Activated naive CD8-positive, alpha-beta T cell treated with anti-CD3 and anti-CD28 coated beads, Interleukin-2, amount 10 ng/mL, durations not matched to agents 7 days and 5 days (primary cell): ENCODE data around the gene STK10. TPM values are rescaled to one million over a fixed set of nuclear protein-coding genes. Genes with fewer than 3 reads are reported as not detected.
A peak's percentile ranks its signal among the peaks of the same experiment; 100 is the strongest.

Experiments
- ATAC-seq: fragments of 150-1000 bp; cut with Tn5 transposase; one replicate; pipeline ENCODE4 v1.10.0; 2021; ENCODE audit warnings: low read depth, moderate library complexity
- POLR2A ChIA-PET: fragments of 350-600 bp; sonication (Branson Sonifier 250); formaldehyde crosslinking; loops from one replicate; lab custom pipeline; 2021; ENCODE audit warnings: antibody characterized with exemption; lab: Charles Lee
- DNase-seq: peaks from one replicate; pipeline ENCODE4 v3.0.0; 2021
- H3K27ac Mint-ChIP-seq: one replicate; pipeline ENCODE4 v1.8.0; 2022; ENCODE audit warnings: mild to moderate bottlenecking, mixed read lengths
- H3K27me3 Mint-ChIP-seq: one replicate; pipeline ENCODE4 v1.8.0; 2022; ENCODE audit warnings: mild to moderate bottlenecking, moderate library complexity, mixed read lengths
- H3K36me3 Mint-ChIP-seq: one replicate; pipeline ENCODE4 v1.8.0; 2021; ENCODE audit warnings: mild to moderate bottlenecking, mixed read lengths
- H3K4me1 Mint-ChIP-seq: one replicate; pipeline ENCODE4 v1.8.0; 2021; ENCODE audit warnings: mixed read lengths
- H3K4me3 Mint-ChIP-seq: one replicate; pipeline ENCODE4 v1.8.0; 2022; ENCODE audit warnings: mild to moderate bottlenecking, moderate library complexity, mixed read lengths
- H3K9me3 Mint-ChIP-seq: one replicate; pipeline ENCODE4 v1.8.0; 2021; ENCODE audit warnings: mixed read lengths
- total RNA-seq, 2 experiments: library from RNA; stranded (reverse); gene quantifications; one replicate each; pipeline ENCODE4 v1.2.3, GENCODE V29; 2021

The STK10 gene
- total RNA-seq, 2 experiments from 2014 or later: 319 to 320 TPM

DNA sequence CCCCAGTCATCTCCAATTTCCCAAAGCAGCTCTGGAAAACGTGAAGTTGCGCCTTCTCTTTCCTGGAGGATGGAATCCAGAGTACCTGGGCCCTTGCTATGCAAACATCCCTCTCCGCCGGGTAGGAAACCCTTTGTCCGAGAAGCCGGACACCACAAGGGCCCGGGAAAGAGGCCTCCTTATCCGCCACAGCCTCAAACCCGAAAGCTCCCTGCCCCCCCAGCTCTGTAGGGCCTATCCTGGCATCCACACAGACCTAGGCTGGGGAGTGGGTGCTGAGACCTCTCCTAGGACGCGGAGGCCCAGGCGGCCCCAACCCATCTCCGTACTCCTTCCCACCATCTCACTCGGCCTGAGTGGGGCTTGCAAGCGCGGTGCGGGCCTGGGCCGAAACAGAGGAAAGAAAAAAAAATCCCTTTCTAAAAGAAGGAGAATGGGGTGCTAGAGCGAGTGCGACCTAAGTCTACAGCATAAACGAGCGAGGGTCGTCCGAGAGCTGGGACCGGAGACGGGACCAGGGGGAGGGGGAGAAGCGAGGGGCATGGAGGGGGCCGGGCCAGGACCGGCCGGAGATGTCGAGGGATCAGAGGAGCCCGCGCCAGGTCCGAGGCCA, 182.2 kb downstream of the STK10 start:
- peak overlapping the region; percentile 86 for H3K4me3 Mint-ChIP-seq
- peaks cover 45% of the 10 kb centered on the region for H3K4me1 Mint-ChIP-seq
- H3K27me3 Mint-ChIP-seq: no peaks in the 10 kb centered on the region
- H3K36me3 Mint-ChIP-seq: peaks cover 5% of the 10 kb centered on the region
- POLR2A ChIA-PET: interaction anchor here (0.8 to 2.5 kb wide), 12 partner anchors 10 to 618 kb away, joined by 3 to 24 read pairs (median 6); partner anchors contain the start of genes NPM1 and STK10
- H3K27ac Mint-ChIP-seq: peak overlapping the region; percentile 96
- peak; percentile 0 for ATAC-seq
- DNase-seq: peak; percentile 57
- H3K9me3 Mint-ChIP-seq: no peaks in the 10 kb centered on the region

DNA sequence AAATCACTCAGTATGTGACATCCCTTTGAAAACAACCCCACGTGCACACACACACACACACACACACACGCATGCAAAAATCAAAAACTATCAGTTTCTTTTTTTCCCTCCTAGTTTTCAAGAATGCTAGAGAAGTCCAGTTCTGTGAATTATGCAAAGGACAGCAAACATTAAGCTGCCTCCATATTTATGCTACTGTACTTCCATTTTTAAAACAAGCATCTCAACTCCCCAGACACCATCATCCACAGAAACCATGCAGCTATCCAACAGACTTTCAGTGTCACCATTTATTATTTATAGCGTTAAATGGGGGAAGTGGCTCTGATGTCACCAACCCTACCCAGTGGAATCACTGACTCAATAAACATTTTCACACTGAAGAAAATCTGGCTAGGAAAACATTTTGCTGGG, 183.2 kb downstream of the STK10 start:
- Mint-ChIP-seq H3K27ac (peak overlapping the region; percentile 96), H3K36me3 (peaks cover 12% of the 10 kb centered on the region), H3K9me3 (peaks cover 3% of the 10 kb centered on the region), H3K27me3 (no peaks in the 10 kb centered on the region), H3K4me3 (peak overlapping the region; percentile 86), H3K4me1 (peaks cover 47% of the 10 kb centered on the region)
- DNase-seq (no peak), ATAC-seq (no peak)
- POLR2A ChIA-PET: no interaction called here

DNA sequence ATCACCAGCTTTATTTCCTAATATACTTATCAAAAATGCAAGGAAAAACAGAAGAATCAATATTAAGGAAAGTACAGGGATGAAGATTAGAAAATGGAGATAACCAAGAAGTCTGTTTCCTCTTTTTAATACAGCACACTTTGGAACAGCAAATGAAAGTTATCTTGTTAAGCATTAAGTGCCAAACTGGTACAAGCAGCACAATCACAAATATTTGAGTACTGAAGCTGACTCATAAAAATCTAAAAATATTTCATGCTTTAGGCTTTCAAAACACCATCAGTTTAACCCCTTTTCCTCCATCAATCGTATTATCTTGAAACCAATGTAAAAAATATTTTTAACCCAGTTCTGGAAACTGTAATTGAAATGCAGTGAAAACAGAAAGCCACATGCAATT, 184.3 kb downstream of the STK10 start:
- Mint-ChIP-seq H3K4me3 (peak overlapping the region; percentile 14), H3K36me3 (peaks cover 15% of the 10 kb centered on the region), H3K4me1 (peaks cover 50% of the 10 kb centered on the region), H3K9me3 (peaks cover 4% of the 10 kb centered on the region), H3K27me3 (no peaks in the 10 kb centered on the region), H3K27ac (no peak overlapping the region)
- no peak for DNase-seq
- no peak for ATAC-seq
- POLR2A ChIA-PET: interaction anchor here (0.6 kb wide), 1 partner anchor 8 kb away, joined by 3 read pairs; no protein-coding TSS in a partner anchor

DNA sequence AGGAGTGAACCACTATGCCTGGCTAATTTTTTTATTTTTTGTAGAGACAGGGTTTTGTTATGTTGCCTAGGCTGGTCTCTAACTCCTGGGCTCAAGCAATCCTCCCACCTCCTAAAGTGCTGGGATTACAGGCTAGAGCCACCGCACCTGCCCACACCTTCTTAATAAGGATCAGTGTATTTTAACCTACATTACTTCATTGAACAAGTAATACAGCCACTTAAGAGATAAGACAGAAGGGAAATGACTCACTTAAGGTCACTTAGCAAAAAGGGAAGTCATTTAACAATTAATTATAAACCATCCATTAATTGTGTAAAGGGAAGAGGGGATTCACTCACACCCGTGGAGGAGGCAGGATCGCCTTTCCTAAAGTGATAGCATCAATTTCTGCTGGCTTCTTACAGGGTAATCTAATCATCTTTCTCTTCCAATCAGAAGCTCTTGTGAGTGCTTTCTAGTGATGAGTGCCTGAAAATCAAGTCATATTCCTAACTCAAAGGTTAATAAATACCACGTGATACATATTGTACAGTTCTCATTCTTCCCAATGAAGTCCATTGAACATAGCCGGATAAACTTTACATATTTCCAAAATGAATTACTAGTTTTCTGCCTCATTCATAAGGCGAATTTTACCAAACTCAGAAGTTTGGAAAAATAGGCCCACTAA, 185.0 kb downstream of the STK10 start:
- no peak for ATAC-seq
- POLR2A ChIA-PET: no interaction called here
- Mint-ChIP-seq H3K4me3 (no peak overlapping the region), H3K9me3 (peaks cover 4% of the 10 kb centered on the region), H3K27ac (no peak overlapping the region), H3K4me1 (peaks cover 48% of the 10 kb centered on the region), H3K27me3 (no peaks in the 10 kb centered on the region), H3K36me3 (peaks cover 15% of the 10 kb centered on the region)
- DNase-seq: no peak

DNA sequence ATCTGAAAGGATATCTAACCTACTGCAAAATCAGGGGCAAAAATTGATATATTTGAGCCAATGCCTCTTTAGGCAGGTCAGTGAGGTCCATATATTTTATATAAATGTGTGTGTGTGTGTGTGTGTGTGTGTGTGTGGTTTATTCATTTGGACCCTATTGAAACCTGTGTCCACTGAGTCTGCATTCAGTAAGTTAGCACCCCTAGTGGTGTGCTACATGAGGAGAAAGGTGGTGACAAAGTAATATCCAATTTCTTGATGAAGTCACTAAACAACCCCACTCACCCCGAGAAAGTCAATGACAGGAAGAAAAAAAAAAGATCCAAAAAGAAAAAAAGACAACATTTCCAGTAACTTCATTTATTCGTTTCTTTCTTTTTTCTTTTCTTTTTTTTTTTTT, 185.7 kb downstream of the STK10 start:
- peaks cover 43% of the 10 kb centered on the region for H3K4me1 Mint-ChIP-seq
- peaks cover 4% of the 10 kb centered on the region for H3K9me3 Mint-ChIP-seq
- POLR2A ChIA-PET: no interaction called here
- no peak overlapping the region for H3K4me3 Mint-ChIP-seq
- H3K27me3 Mint-ChIP-seq: no peaks in the 10 kb centered on the region
- ATAC-seq: no peak
- peaks cover 17% of the 10 kb centered on the region for H3K36me3 Mint-ChIP-seq
- DNase-seq: no peak
- H3K27ac Mint-ChIP-seq: no peak overlapping the region

DNA sequence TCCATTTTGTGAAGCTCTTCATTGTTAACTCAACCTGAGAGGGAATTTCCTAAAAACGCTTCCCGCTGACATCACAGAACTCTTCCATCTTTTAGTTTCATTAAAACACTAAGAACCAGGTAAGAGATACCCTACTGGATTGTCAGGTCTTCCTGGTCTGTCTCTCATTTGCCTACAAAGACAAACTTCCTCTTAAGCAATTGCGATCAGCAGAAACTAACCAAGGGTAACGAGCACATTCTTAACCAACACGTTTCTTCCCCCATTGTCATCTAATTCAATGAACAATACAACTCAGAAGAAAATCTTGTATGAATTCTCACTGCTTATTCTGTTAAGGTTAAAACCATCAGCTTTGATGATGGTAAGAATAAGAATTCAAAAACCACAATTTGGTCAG, 188.1 kb downstream of the STK10 start:
- Mint-ChIP-seq H3K36me3 (peaks cover 35% of the 10 kb centered on the region), H3K4me1 (peaks cover 38% of the 10 kb centered on the region)

DNA sequence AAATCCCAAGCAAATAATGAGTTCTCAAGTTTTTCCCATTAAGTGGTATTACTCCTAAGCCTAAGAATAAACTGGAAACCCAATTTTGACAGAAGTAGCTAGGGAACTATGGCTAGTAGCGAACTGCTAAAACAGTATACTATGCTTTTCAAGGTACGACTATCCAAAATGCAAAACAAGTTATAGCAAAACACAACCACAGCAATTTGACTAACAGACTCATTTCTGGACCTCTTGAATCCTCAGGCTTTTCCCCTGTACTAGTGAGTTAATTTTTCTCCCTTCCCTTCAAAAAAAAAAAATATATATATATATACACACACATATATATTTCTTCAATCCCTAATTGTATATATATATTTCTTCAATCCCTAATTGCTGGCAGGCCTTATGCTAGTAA, 188.9 kb downstream of the STK10 start:
- peaks cover 35% of the 10 kb centered on the region for H3K4me1 Mint-ChIP-seq
- POLR2A ChIA-PET: interaction anchor here (0.7 kb wide), 1 partner anchor 446 kb away, joined by 3 read pairs; no protein-coding TSS in a partner anchor
- ATAC-seq: no peak
- H3K4me3 Mint-ChIP-seq: no peak overlapping the region
- H3K27ac Mint-ChIP-seq: no peak overlapping the region
- H3K36me3 Mint-ChIP-seq: peaks cover 38% of the 10 kb centered on the region
- H3K9me3 Mint-ChIP-seq: peaks cover 4% of the 10 kb centered on the region
- no peaks in the 10 kb centered on the region for H3K27me3 Mint-ChIP-seq
- no peak for DNase-seq

More for the DNA sequence above, 188.1 kb downstream of the STK10 start:
- no peak for DNase-seq
- Mint-ChIP-seq H3K27me3 (no peaks in the 10 kb centered on the region), H3K9me3 (peaks cover 4% of the 10 kb centered on the region), H3K4me3 (no peak overlapping the region), H3K27ac (no peak overlapping the region)
- no peak for ATAC-seq
- POLR2A ChIA-PET: no interaction called here

DNA sequence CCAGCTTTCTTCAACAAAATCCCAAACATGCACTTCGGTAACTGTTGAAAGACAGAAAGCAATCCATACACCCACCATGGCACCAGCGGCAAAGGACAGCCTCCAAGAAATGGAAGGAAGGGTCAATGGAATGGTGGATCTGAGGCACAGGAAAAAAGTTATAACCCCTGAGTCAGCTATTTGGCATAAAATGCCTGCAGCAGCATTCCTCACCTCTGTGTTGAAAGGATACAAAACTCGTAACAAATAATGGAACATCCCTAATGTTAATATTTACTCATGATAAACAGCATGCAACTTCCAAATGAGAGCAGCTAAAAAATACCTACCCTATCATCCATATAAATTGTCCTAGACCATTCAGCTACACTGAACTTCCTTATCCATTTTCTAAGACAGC, 191.0 kb downstream of the STK10 start:
- Mint-ChIP-seq H3K27ac (no peak overlapping the region), H3K4me3 (no peak overlapping the region), H3K4me1 (peaks cover 25% of the 10 kb centered on the region), H3K36me3 (peaks cover 46% of the 10 kb centered on the region), H3K27me3 (no peaks in the 10 kb centered on the region), H3K9me3 (peaks cover 4% of the 10 kb centered on the region)
- POLR2A ChIA-PET: interaction anchor here (2.2 kb wide), 1 partner anchor 9 kb away, joined by 9 read pairs; the partner anchor contains the start of gene FBXW11
- ATAC-seq (no peak), DNase-seq (no peak)

DNA sequence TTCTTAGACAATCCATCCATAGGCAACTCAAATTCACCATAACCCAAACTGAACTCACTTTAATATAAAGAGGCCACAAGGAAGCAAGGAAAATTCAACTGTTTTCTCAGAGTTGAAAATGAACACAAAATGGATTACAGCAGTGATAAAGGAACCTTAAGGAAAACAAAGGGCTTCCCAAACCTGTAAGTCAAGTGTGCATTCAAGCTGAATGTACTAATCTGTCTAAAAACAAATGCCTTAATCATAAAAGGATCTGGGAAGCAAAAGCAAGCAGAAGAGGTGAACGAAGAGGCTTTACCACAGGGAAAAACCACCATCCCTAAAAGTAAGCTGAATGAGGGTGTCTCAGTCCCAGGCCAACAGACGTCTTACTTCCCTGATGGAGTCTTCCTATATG, 195.2 kb downstream of the STK10 start:
- ATAC-seq (no peak), DNase-seq (no peak)
- peaks cover 53% of the 10 kb centered on the region for H3K36me3 Mint-ChIP-seq
- no peak overlapping the region for H3K27ac Mint-ChIP-seq
- peaks cover 12% of the 10 kb centered on the region for H3K4me1 Mint-ChIP-seq
- peaks cover 1% of the 10 kb centered on the region for H3K9me3 Mint-ChIP-seq
- H3K27me3 Mint-ChIP-seq: no peaks in the 10 kb centered on the region
- POLR2A ChIA-PET: interaction anchor here (1.0 kb wide), 1 partner anchor 8 kb away, joined by 3 read pairs; no protein-coding TSS in a partner anchor
- no peak overlapping the region for H3K4me3 Mint-ChIP-seq

DNA sequence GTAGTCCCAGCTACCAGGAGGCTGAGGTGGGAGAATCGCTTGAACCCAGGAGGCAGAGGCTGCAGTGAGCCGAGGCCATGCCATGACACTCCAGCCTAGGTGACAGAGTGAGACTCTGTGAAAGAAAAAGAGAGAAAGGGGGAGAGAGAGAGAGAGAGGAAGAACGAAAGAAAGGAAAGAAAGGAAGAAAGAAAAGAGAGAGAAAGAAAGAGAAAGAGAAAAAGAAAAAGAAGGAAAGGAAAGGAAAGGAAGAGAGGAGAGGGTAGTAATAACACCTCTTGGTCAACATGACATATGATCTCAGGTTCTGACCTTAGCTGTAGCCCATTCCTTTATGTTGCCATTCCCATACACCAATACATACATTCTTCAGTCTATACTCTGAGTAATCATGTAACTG, 195.7 kb downstream of the STK10 start:
- no peak for ATAC-seq
- POLR2A ChIA-PET: no interaction called here
- H3K9me3 Mint-ChIP-seq: peaks cover 1% of the 10 kb centered on the region
- H3K27ac Mint-ChIP-seq: no peak overlapping the region
- no peak overlapping the region for H3K4me3 Mint-ChIP-seq
- peaks cover 55% of the 10 kb centered on the region for H3K36me3 Mint-ChIP-seq
- no peaks in the 10 kb centered on the region for H3K27me3 Mint-ChIP-seq
- H3K4me1 Mint-ChIP-seq: peaks cover 11% of the 10 kb centered on the region
- no peak for DNase-seq

Other genes starting within 250 kb of the STK10 start
- gene FBXW11, start 181.6 kb downstream of the STK10 start, total RNA-seq: 10 to 100 TPM; 35.4 to 37.7 TPM
- gene EFCAB9, start 5.9 kb upstream of the STK10 start, total RNA-seq: not detected
- gene UBTD2, start 95.5 kb upstream of the STK10 start, total RNA-seq: 1 to 10 TPM; 7.2 to 7.6 TPM